Measurements from ENCODE around the gene MAP4. TPM values are rescaled to one million over a fixed set of nuclear protein-coding genes. Genes with fewer than 3 reads are reported as not detected.
A peak's percentile ranks its signal among the peaks of the same experiment; 100 is the strongest.
"Not testable (repeated sequence)": the region's sequence is repeated elsewhere in the genome, so short reads cannot be mapped to it uniquely, and the experiment has no call there.

The MAP4 gene
- total RNA-seq, 4 donors from 2014 or later = 62.1 to 110 (median 80.3) TPM

- peaks cover 0 to 67% (median 0%) of the 10 kb centered on the region in 3 donors for H3K36me3 ChIP-seq
- no peak for DNase-seq
- no peaks in the 10 kb centered on the region for H3K9me3 ChIP-seq
- peaks cover 7 to 24% (median 7%) of the 10 kb centered on the region in 3 donors for H3K4me1 ChIP-seq
- TF ChIP-seq POLR2A (IDR thresholded peaks at IDR 0.05) (no peak), CTCF (IDR thresholded peaks at IDR 0.05) (no peak)
- intact Hi-C loops (cut with DNase I) = no loop called here
- 85 to 92% methylated on average over 4 of the region's 4 CpGs for WGBS, 2 donors
- H3K4me3 ChIP-seq = no peak overlapping the region
- no peaks in the 10 kb centered on the region for H3K27me3 ChIP-seq
- no peak overlapping the region for H3K27ac ChIP-seq
Measured at GRCh38 chr3:47888986-47889757, 127.0 kb downstream of the MAP4 start.

- H3K9me3 ChIP-seq; intact Hi-C loops (cut with DNase I); H3K4me3 ChIP-seq; DNase-seq; H3K27me3 ChIP-seq; H3K27ac ChIP-seq: not testable (repeated sequence)
- Histone ChIP-seq H3K4me1 (peaks cover 7 to 24% (median 7%) of the 10 kb centered on the region in 3 donors), H3K36me3 (peaks cover 0 to 73% (median 0%) of the 10 kb centered on the region in 3 donors)
- WGBS, 2 donors = 85 to 88% methylated on average over 3 to 7 of the region's 9 CpGs
Measured at GRCh38 chr3:47887991-47888390, 128.2 kb downstream of the MAP4 start.

- intact Hi-C loops (cut with DNase I) = no loop called here
- peaks cover 0 to 8% (median under 1%) of the 10 kb centered on the region in 3 donors for H3K4me1 ChIP-seq
- H3K9me3 ChIP-seq = no peaks in the 10 kb centered on the region
- TF ChIP-seq CTCF (IDR thresholded peaks at IDR 0.05) = no peak
- TF ChIP-seq POLR2A (IDR thresholded peaks at IDR 0.05) = no peak
- H3K27me3 ChIP-seq = no peaks in the 10 kb centered on the region
- no peak overlapping the region for H3K4me3 ChIP-seq
- no peak overlapping the region for H3K27ac ChIP-seq
- DNase-seq = no peak
- H3K36me3 ChIP-seq = peaks cover 0 to 71% (median 0%) of the 10 kb centered on the region in 3 donors
- 92 to 93% methylated on average over 1 of the region's 1 CpG for WGBS, 2 donors
Measured at GRCh38 chr3:47885168-47885567, 131.0 kb downstream of the MAP4 start.

- TF ChIP-seq POLR2A (IDR thresholded peaks at IDR 0.05) = no peak
- TF ChIP-seq CTCF (IDR thresholded peaks at IDR 0.05) = no peak
- no peak for DNase-seq
- Histone ChIP-seq H3K36me3 (peaks cover 0 to 71% (median 0%) of the 10 kb centered on the region in 3 donors), H3K4me1 (peaks cover 0 to 5% (median 0%) of the 10 kb centered on the region in 3 donors), H3K27me3 (no peaks in the 10 kb centered on the region), H3K9me3 (no peaks in the 10 kb centered on the region), H3K4me3 (no peak overlapping the region), H3K27ac (no peak overlapping the region)
- 58 to 94% methylated on average over 3 of the region's 3 CpGs for WGBS, 2 donors
- intact Hi-C loops (cut with DNase I) = no loop called here
Measured at GRCh38 chr3:47884603-47885002, 131.6 kb downstream of the MAP4 start.

- intact Hi-C loops (cut with DNase I) = no loop called here
- no peaks in the 10 kb centered on the region for H3K27me3 ChIP-seq
- peaks cover 0 to 54% (median 0%) of the 10 kb centered on the region in 3 donors for H3K36me3 ChIP-seq
- H3K4me3 ChIP-seq = no peak overlapping the region
- no peaks in the 10 kb centered on the region for H3K9me3 ChIP-seq
- H3K27ac ChIP-seq = no peak overlapping the region
- no peak for TF ChIP-seq POLR2A (IDR thresholded peaks at IDR 0.05)
- peak in 1 of 6 experiments; percentile 22 for TF ChIP-seq CTCF (IDR thresholded peaks at IDR 0.05)
- no peak for DNase-seq
- WGBS, 2 donors = 83 to 96% methylated on average over 2 of the region's 2 CpGs
- H3K4me1 ChIP-seq = peaks cover 0 to 7% (median 0%) of the 10 kb centered on the region in 3 donors
Measured at GRCh38 chr3:47882338-47882737, 133.9 kb downstream of the MAP4 start.

Measured in esophagus squamous epithelium (tissue), 5 donors.